Astrocyte (in vitro differentiated cells and primary cell): ENCODE measurements around the gene IL17C.

ENCODE experiments used
- EZH2 ChIP-seq: IDR thresholded peaks from 2 replicates; pipeline ENCODE4 v1.6.1; 2012; ENCODE audit warnings: mild to moderate bottlenecking, low read length, inconsistent platforms; ENCODE audit not compliant: insufficient read depth
- TF ChIP-seq, protein P1 (sequence below): IDR thresholded peaks from 2 replicates; pipeline ENCODE4 v1.5.1; 2011; ENCODE audit warnings: low read depth, mild to moderate bottlenecking, inconsistent platforms, low read length, moderate library complexity; ENCODE audit not compliant: insufficient read depth

DNA sequence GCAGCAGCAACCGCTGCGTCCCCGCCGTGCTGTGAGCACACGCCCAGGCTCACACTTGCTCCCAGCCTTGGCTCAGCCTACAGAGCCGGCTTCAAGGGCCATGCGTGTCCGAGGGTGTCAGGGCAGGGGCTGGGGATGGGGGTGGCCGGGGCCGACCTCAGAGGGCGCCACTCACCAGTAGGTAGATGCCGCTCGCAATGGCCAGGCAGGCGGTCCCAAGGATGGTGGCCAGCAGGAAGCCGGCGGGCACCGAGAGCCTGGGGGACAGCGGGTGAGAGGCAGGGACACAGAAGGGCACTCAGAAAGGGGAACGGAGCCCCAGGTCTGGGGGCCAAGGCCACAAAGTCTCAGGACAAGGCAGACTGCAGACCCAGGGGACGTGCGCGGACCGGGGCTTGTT, 7.6 kb downstream of the IL17C start:
- TF ChIP-seq, protein P1, sequence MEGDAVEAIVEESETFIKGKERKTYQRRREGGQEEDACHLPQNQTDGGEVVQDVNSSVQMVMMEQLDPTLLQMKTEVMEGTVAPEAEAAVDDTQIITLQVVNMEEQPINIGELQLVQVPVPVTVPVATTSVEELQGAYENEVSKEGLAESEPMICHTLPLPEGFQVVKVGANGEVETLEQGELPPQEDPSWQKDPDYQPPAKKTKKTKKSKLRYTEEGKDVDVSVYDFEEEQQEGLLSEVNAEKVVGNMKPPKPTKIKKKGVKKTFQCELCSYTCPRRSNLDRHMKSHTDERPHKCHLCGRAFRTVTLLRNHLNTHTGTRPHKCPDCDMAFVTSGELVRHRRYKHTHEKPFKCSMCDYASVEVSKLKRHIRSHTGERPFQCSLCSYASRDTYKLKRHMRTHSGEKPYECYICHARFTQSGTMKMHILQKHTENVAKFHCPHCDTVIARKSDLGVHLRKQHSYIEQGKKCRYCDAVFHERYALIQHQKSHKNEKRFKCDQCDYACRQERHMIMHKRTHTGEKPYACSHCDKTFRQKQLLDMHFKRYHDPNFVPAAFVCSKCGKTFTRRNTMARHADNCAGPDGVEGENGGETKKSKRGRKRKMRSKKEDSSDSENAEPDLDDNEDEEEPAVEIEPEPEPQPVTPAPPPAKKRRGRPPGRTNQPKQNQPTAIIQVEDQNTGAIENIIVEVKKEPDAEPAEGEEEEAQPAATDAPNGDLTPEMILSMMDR = no peak
- no peak for TF ChIP-seq EZH2
